PC-3 (cell line): ENCODE results near the gene HMGCS2. TPM values are rescaled to one million over a fixed set of nuclear protein-coding genes. Genes with fewer than 3 reads are reported as not detected.
A peak's percentile ranks its signal among the peaks of the same experiment; 100 is the strongest.

ENCODE experiments used
- ATAC-seq: fragments of 200-7000 bp; cut with Tn5 transposase; 2 replicates; pipeline ENCODE4 v1.9.1; 2020; ENCODE audit warnings: mild to moderate bottlenecking, moderate library complexity
- BruUV-seq: library from RNA; stranded (reverse); fragments of 400-500 nt; replicated peaks from 2 replicates; lab custom pipeline; 2021; lab: Mats Ljungman, UMichigan
- CTCF ChIA-PET: fragments of 300-600 bp; sonication (Branson Sonifier 250); formaldehyde crosslinking; loops from one replicate; lab custom pipeline; 2022; ENCODE audit warnings: antibody characterized with exemption; lab: Charles Lee
- POLR2A ChIA-PET: fragments of 300-600 bp; sonication (Branson Sonifier 250); formaldehyde crosslinking; loops from one replicate; lab custom pipeline; 2022; ENCODE audit warnings: antibody characterized with exemption; ENCODE audit not compliant: unreplicated experiment; lab: Charles Lee
- DNase-seq: peaks from one replicate; pipeline ENCODE4 v3.0.0-alpha.2; 2015
- H2AFZ ChIP-seq: fragments of 300-600 bp; sonication (generic); 2 replicates; pipeline ENCODE4 v1.6.0; 2016; ENCODE audit warnings: antibody characterized with exemption, low read length
- H3F3A ChIP-seq: fragments of 300-600 bp; sonication (generic); one replicate; pipeline ENCODE4 v1.6.0; 2017; ENCODE audit warnings: antibody characterized with exemption, low read length, control low read depth, mild to moderate bottlenecking; ENCODE audit not compliant: unreplicated experiment
- H3K27ac ChIP-seq: fragments of 300-600 bp; sonication (generic); 2 replicates; pipeline ENCODE4 v1.5.1; 2016; ENCODE audit warnings: mild to moderate bottlenecking, low read length
- H3K27me3 ChIP-seq: fragments of 300-600 bp; sonication (generic); 2 replicates; pipeline ENCODE4 v1.6.1; 2016; ENCODE audit warnings: low read length, mixed read lengths
- H3K36me3 ChIP-seq: fragments of 300-600 bp; sonication (generic); 2 replicates; pipeline ENCODE4 v1.6.1; 2016; ENCODE audit warnings: low read depth, mixed run types, low read length, mixed read lengths
- H3K4me1 ChIP-seq: fragments of 300-600 bp; sonication (generic); 2 replicates; pipeline ENCODE4 v1.5.1; 2016; ENCODE audit warnings: low read length; ENCODE audit not compliant: insufficient read depth
- H3K4me2 ChIP-seq: fragments of 300-600 bp; sonication (generic); 2 replicates; pipeline ENCODE4 v1.6.0; 2016; ENCODE audit warnings: low read length
- H3K4me3 ChIP-seq: fragments of 300-600 bp; sonication (generic); 2 replicates; pipeline ENCODE4 v1.5.1; 2016; ENCODE audit warnings: mild to moderate bottlenecking, low read length, mixed read lengths
- H3K79me2 ChIP-seq: fragments of 300-600 bp; sonication (generic); 2 replicates; pipeline ENCODE4 v1.6.1; 2017; ENCODE audit warnings: low read length, mixed read lengths
- H3K9ac ChIP-seq: fragments of 300-600 bp; sonication (generic); 2 replicates; pipeline ENCODE4 v1.6.0; 2016; ENCODE audit warnings: mild to moderate bottlenecking, low read length
- H3K9me2 ChIP-seq: fragments of 300-600 bp; sonication (generic); replicated peaks from 2 replicates; pipeline ENCODE4 v1.6.1; 2016; ENCODE audit warnings: mixed run types, low read length, mixed read lengths
- H3K9me3 ChIP-seq: fragments of 300-600 bp; sonication (generic); 2 replicates; pipeline ENCODE4 v1.6.1; 2016; ENCODE audit warnings: low read length, mixed read lengths
- H4K20me1 ChIP-seq: fragments of 300-600 bp; sonication (generic); 2 replicates; pipeline ENCODE4 v1.6.1; 2016; ENCODE audit warnings: low read length, mixed read lengths
- EZH2 ChIP-seq: fragments of 300-600 bp; sonication (generic); IDR thresholded peaks from one replicate; pipeline ENCODE4 v1.6.1; 2017; ENCODE audit warnings: antibody characterized with exemption, mild to moderate bottlenecking, low read length; ENCODE audit not compliant: unreplicated experiment
- EZH2phosphoT487 ChIP-seq: fragments of 300-600 bp; sonication (generic); IDR thresholded peaks from 2 replicates; pipeline ENCODE4 v1.6.1; 2018; ENCODE audit warnings: mild to moderate bottlenecking, antibody characterized with exemption, low read length, borderline replicate concordance
- intact Hi-C: fragments of 100-400 bp; cut with micrococcal nuclease; formaldehyde crosslinking; loops from 2 replicates; pipeline ENCODE4 v1.9.0; 2023
- total RNA-seq: library from RNA; depleted of rRNA; stranded (reverse); fragments of >200 nt; gene quantifications from 2 replicates; pipeline ENCODE4 v1.2.3, GENCODE V29; 2014
- TF ChIP-seq, protein P1 (sequence below): fragments of 300-600 bp; sonication (generic); conservative IDR thresholded peaks from 2 replicates; pipeline ENCODE4 v1.5.1; 2017; ENCODE audit warnings: antibody characterized with exemption, low read depth, mild to moderate bottlenecking, low read length

The HMGCS2 gene
- total RNA-seq, 1 experiment from 2014 or later = not detected

DNA sequence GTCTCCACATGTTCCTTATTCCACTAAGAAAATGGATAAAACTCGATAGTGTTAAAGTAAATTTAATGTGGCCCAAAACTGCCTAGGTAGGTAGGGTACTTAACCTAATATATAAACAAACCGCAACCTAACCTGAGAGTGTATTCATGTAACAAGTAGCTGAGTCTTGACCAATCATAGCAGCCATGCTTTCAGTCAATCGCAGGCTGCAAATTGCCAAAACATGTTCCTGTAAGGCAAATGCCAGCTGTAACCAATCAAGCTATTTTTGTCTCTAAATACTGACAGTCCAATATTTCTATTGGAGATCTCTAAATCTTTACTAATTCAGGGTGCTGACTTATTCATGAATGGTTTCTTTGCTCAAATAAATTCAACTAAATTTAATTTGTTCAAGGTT is 3.1 kb upstream of the HMGCS2 start:
- TF ChIP-seq EZH2 (no peak), EZH2phosphoT487 (no peak)
- TF ChIP-seq, protein P1, sequence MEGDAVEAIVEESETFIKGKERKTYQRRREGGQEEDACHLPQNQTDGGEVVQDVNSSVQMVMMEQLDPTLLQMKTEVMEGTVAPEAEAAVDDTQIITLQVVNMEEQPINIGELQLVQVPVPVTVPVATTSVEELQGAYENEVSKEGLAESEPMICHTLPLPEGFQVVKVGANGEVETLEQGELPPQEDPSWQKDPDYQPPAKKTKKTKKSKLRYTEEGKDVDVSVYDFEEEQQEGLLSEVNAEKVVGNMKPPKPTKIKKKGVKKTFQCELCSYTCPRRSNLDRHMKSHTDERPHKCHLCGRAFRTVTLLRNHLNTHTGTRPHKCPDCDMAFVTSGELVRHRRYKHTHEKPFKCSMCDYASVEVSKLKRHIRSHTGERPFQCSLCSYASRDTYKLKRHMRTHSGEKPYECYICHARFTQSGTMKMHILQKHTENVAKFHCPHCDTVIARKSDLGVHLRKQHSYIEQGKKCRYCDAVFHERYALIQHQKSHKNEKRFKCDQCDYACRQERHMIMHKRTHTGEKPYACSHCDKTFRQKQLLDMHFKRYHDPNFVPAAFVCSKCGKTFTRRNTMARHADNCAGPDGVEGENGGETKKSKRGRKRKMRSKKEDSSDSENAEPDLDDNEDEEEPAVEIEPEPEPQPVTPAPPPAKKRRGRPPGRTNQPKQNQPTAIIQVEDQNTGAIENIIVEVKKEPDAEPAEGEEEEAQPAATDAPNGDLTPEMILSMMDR = no peak
- no peaks in the 10 kb centered on the region for H3K36me3 ChIP-seq
- H3K4me1 ChIP-seq = peaks cover 24% of the 10 kb centered on the region
- H3K79me2 ChIP-seq = no peaks in the 10 kb centered on the region
- no TSS peak for BruUV-seq
- no peak overlapping the region for H3K27ac ChIP-seq
- intact Hi-C loops = no loop called here
- H3K9me3 ChIP-seq = no peaks in the 10 kb centered on the region
- no peaks in the 10 kb centered on the region for H3F3A ChIP-seq
- POLR2A ChIA-PET = no interaction called here
- no peaks in the 10 kb centered on the region for H3K9me2 ChIP-seq
- no peak overlapping the region for H3K4me2 ChIP-seq
- DNase-seq (no peak), ATAC-seq (no peak)
- H4K20me1 ChIP-seq = no peaks in the 10 kb centered on the region
- H3K9ac ChIP-seq = no peak overlapping the region
- H3K27me3 ChIP-seq = no peaks in the 10 kb centered on the region
- no peak overlapping the region for H3K4me3 ChIP-seq
- CTCF ChIA-PET = no interaction called here
- no peak overlapping the region for H2AFZ ChIP-seq

DNA sequence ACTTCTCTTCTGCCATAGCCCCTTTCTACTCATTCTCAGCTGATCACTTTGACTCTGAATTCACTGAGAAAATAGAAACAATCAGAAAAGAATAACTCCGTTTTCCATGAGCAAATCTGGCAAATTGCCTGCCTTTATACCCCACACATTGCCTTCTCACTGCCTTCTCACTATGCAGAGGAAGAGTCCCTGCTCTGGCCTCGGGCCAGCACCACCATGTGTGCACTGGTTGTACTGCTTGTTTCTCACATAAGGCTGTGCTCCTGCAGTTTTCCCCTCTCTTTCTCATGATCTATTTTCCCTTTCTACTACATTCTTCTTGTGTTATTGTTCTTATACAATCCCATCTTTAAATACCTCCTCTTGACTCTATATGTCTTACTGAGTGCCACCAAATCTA is 2.3 kb upstream of the HMGCS2 start:
- Histone ChIP-seq H3K9ac (no peak overlapping the region), H3K27me3 (no peaks in the 10 kb centered on the region), H2AFZ (no peak overlapping the region), H3F3A (no peaks in the 10 kb centered on the region), H3K4me1 (peaks cover 24% of the 10 kb centered on the region), H3K4me2 (no peak overlapping the region), H3K4me3 (no peak overlapping the region), H3K27ac (no peak overlapping the region), H3K79me2 (no peaks in the 10 kb centered on the region), H3K36me3 (no peaks in the 10 kb centered on the region), H4K20me1 (no peaks in the 10 kb centered on the region), H3K9me3 (no peaks in the 10 kb centered on the region), H3K9me2 (no peaks in the 10 kb centered on the region)
- TF ChIP-seq EZH2 = no peak
- TF ChIP-seq, protein P1 = no peak
- DNase-seq (no peak), ATAC-seq (no peak)
- CTCF ChIA-PET = no interaction called here
- BruUV-seq = no TSS peak
- intact Hi-C loops = no loop called here
- POLR2A ChIA-PET = no interaction called here

DNA sequence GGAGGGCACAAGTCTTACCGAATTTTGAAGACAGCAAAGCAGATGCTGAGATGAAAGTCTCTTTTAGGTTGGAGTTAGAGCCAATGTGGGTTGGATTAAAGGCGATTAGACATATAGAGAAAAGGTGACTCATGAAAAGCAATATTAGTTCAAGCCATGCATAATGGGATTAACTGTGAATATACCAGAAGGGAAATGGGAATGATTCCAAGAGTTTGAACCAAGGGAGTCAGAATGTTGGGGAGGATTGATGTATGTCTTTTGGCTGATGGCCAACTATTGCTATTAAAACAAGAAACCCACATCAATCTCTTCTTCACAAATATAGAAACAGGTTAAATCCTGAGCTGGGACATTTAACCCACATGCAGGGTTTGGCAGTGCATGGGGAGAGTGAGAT is 1.2 kb downstream of the HMGCS2 start:
- no TSS peak for BruUV-seq

More for the DNA sequence above, 1.2 kb downstream of the HMGCS2 start:
- ATAC-seq (no peak), DNase-seq (peak; percentile 61)
- POLR2A ChIA-PET = no interaction called here
- Histone ChIP-seq H4K20me1 (no peaks in the 10 kb centered on the region), H3K27me3 (no peaks in the 10 kb centered on the region), H3K4me2 (no peak overlapping the region), H3K9me2 (no peaks in the 10 kb centered on the region), H3K79me2 (no peaks in the 10 kb centered on the region), H3K36me3 (no peaks in the 10 kb centered on the region), H3K4me3 (no peak overlapping the region), H3K4me1 (peaks cover 14% of the 10 kb centered on the region), H2AFZ (no peak overlapping the region), H3F3A (no peaks in the 10 kb centered on the region), H3K9ac (no peak overlapping the region), H3K27ac (no peak overlapping the region), H3K9me3 (no peaks in the 10 kb centered on the region)
- TF ChIP-seq EZH2 (no peak), EZH2phosphoT487 (no peak)
- TF ChIP-seq, protein P1 = no peak
- intact Hi-C loops = no loop called here
- CTCF ChIA-PET = no interaction called here
